K562 (cell line): Measurements from ENCODE around the gene MEST.

ENCODE experiments used
- EZH2 ChIP-seq: IDR thresholded peaks from 2 replicates; pipeline ENCODE4 v1.6.1; 2012; ENCODE audit warnings: low read depth, mild to moderate bottlenecking, inconsistent platforms, low read length, borderline replicate concordance
- GTF2A2 ChIP-seq: IDR thresholded peaks from 2 replicates; pipeline ENCODE4 v1.6.1; 2016; ENCODE audit warnings: mild to moderate bottlenecking, missing genetic modification characterization, missing compliant biosample characterization
- SETDB1 ChIP-seq: IDR thresholded peaks from one replicate; pipeline ENCODE4 v1.6.1; 2012; ENCODE audit warnings: low read length, control low read depth, inconsistent platforms
- ZNF699 ChIP-seq: fragments of 250-450 bp; sonication (Bioruptor Pico); IDR thresholded peaks from 2 replicates; pipeline ENCODE4 v1.8.0; 2021; ENCODE audit warnings: mild to moderate bottlenecking, moderate library complexity; ENCODE audit not compliant: insufficient replicate concordance
- TF ChIP-seq, protein P1 (sequence below), 3 experiments: IDR thresholded peaks in 2 of 3; conservative IDR thresholded peaks in 1 of 3; 2 replicates each; pipeline ENCODE4 v1.5.1; 2011 to 2012; ENCODE audit warnings: low read length in 3 of 3, mild to moderate bottlenecking in 3 of 3, control low read depth in 2 of 3, improper control_type of control experiment in 1 of 3, inconsistent platforms in 1 of 3, low read depth in 1 of 3, mixed read lengths in 1 of 3, moderate library complexity in 1 of 3; ENCODE audit not compliant: insufficient read depth in 2 of 3
- TF ChIP-seq, protein P2 (sequence below): fragments of 250-450 bp; sonication (Bioruptor Pico); IDR thresholded peaks from 2 replicates; pipeline ENCODE4 v1.5.0; 2021
- TF ChIP-seq, protein P3 (sequence below): sonication (generic); formaldehyde crosslinking; IDR thresholded peaks from 2 replicates; pipeline ENCODE4 v1.8.1; 2022; ENCODE audit warnings: missing genetic modification reagents

DNA sequence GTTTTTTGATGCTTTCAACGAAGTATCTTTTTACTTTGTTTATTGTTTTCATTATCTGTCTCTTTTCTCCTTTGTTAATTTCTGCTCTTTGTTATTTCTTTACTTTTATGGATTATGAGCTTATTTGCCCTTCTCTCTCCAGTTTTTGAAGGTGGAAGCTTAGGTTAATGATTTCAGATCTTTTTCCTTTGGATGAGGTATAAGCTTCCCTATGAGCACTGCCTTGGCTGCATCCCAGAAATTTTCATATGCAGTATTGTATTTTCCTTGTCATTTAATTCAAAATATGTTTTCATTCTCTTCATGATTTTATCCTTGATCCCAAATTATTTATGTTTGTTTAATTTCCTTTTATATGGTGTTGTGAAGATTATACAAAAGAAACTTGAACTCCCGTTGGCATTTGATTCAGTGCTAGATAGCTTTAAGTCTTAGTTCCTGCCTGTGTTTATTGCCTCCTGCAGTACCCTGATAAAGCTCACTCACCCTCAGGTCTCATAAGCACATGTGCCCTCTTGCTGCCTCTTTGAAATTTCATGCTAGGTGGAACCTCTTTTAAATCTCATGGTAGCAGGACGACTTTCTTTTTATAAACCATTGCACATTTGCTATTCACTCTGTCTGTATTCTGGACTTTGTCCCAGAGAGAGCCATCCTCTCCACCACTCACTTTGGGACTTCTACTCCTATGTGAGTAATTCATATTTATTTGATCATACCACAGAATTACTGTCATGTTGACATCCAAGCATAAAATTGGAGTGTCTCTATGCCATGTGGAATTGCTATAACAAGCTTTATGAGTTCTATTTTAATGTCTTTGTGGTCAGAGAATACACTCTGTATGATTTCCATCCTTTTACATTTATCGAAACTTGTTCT lies 28.1 kb upstream of the MEST start:
- TF ChIP-seq, protein P1, sequence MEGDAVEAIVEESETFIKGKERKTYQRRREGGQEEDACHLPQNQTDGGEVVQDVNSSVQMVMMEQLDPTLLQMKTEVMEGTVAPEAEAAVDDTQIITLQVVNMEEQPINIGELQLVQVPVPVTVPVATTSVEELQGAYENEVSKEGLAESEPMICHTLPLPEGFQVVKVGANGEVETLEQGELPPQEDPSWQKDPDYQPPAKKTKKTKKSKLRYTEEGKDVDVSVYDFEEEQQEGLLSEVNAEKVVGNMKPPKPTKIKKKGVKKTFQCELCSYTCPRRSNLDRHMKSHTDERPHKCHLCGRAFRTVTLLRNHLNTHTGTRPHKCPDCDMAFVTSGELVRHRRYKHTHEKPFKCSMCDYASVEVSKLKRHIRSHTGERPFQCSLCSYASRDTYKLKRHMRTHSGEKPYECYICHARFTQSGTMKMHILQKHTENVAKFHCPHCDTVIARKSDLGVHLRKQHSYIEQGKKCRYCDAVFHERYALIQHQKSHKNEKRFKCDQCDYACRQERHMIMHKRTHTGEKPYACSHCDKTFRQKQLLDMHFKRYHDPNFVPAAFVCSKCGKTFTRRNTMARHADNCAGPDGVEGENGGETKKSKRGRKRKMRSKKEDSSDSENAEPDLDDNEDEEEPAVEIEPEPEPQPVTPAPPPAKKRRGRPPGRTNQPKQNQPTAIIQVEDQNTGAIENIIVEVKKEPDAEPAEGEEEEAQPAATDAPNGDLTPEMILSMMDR (IDR thresholded peaks at IDR 0.05 in 2 of 3, conservative IDR thresholded peaks at IDR 0.05 in 1 of 3; ENCODE audit: insufficient read depth in 2 of 3, low read depth in 1 of 3, low read length in 3 of 3): peak in 2 of 3 experiments; percentile 19 to 30; a peak in 2 of 6 replicates
- TF ChIP-seq GTF2A2: no peak
- TF ChIP-seq SETDB1: no peak
- TF ChIP-seq, protein P2, sequence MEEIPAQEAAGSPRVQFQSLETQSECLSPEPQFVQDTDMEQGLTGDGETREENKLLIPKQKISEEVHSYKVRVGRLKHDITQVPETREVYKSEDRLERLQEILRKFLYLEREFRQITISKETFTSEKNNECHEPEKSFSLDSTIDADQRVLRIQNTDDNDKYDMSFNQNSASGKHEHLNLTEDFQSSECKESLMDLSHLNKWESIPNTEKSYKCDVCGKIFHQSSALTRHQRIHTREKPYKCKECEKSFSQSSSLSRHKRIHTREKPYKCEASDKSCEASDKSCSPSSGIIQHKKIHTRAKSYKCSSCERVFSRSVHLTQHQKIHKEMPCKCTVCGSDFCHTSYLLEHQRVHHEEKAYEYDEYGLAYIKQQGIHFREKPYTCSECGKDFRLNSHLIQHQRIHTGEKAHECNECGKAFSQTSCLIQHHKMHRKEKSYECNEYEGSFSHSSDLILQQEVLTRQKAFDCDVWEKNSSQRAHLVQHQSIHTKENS (CRISPR knock-in tag): no peak
- TF ChIP-seq, protein P3, sequence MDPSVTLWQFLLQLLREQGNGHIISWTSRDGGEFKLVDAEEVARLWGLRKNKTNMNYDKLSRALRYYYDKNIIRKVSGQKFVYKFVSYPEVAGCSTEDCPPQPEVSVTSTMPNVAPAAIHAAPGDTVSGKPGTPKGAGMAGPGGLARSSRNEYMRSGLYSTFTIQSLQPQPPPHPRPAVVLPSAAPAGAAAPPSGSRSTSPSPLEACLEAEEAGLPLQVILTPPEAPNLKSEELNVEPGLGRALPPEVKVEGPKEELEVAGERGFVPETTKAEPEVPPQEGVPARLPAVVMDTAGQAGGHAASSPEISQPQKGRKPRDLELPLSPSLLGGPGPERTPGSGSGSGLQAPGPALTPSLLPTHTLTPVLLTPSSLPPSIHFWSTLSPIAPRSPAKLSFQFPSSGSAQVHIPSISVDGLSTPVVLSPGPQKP: no peak
- TF ChIP-seq ZNF699: no peak
- TF ChIP-seq EZH2: no peak
